HEK293 (cell line): Measurements from ENCODE around the gene EQTN.

Source experiments
- OVOL3 ChIP-seq: fragments of 450-650 bp; formaldehyde crosslinking; IDR thresholded peaks from 2 replicates; pipeline ENCODE4 v1.5.1; 2016; ENCODE audit warnings: missing biosample characterization, missing genetic modification characterization
- TCF7L2 ChIP-seq: IDR thresholded peaks from 2 replicates; pipeline ENCODE4 v1.6.1; 2011; ENCODE audit warnings: low read depth, mild to moderate bottlenecking, inconsistent platforms, low read length, moderate library complexity, borderline replicate concordance
- ZNF274 ChIP-seq, 2 experiments: fragments of 200-500 bp in 1 of 2; fragments of 450-650 bp in 1 of 2; sonication (Bioruptor generic) in 1 of 2; formaldehyde crosslinking in 1 of 2; IDR thresholded peaks; 2 replicates each; pipeline versions ENCODE4 v1.5.1 to v1.6.1; 2014 to 2016; ENCODE audit warnings: borderline replicate concordance in 1 of 2, inconsistent platforms in 1 of 2, low read length in 1 of 2, missing biosample characterization in 1 of 2, missing genetic modification characterization in 1 of 2
- ZNF324 ChIP-seq: fragments of 450-650 bp; formaldehyde crosslinking; IDR thresholded peaks from 2 replicates; pipeline ENCODE4 v1.5.1; 2016; ENCODE audit warnings: missing biosample characterization, missing genetic modification characterization
- ZNF391 ChIP-seq: fragments of 450-650 bp; formaldehyde crosslinking; IDR thresholded peaks from 2 replicates; pipeline ENCODE4 v1.5.1; 2016; ENCODE audit warnings: low read depth, missing biosample characterization, missing genetic modification characterization, borderline replicate concordance
- ZNF660 ChIP-seq: fragments of 450-650 bp; IDR thresholded peaks from 2 replicates; pipeline ENCODE4 v1.5.1; 2018; ENCODE audit warnings: missing biosample characterization, mild to moderate bottlenecking, missing genetic modification characterization
- ZNF785 ChIP-seq: fragments of 450-650 bp; formaldehyde crosslinking; IDR thresholded peaks from 2 replicates; pipeline ENCODE4 v1.5.1; 2016; ENCODE audit warnings: missing biosample characterization, missing genetic modification characterization
- ZNF830 ChIP-seq: fragments of 450-650 bp; IDR thresholded peaks from 2 replicates; pipeline ENCODE4 v1.5.0; 2018; ENCODE audit warnings: missing biosample characterization, missing genetic modification characterization, low read depth, mild to moderate bottlenecking, moderate library complexity
- TF ChIP-seq, protein P1 (sequence below): fragments of 450-650 bp; formaldehyde crosslinking; IDR thresholded peaks from 2 replicates; pipeline ENCODE4 v1.5.1; 2016; ENCODE audit warnings: missing biosample characterization, missing genetic modification characterization
- TF ChIP-seq, protein P2 (sequence below): fragments of 450-650 bp; formaldehyde crosslinking; IDR thresholded peaks from 2 replicates; pipeline ENCODE4 v1.5.1; 2016; ENCODE audit warnings: missing biosample characterization, missing genetic modification characterization, low read depth
- TF ChIP-seq, protein P3 (sequence below): fragments of 450-650 bp; formaldehyde crosslinking; IDR thresholded peaks from 2 replicates; pipeline ENCODE4 v1.5.1; 2016; ENCODE audit warnings: missing biosample characterization, missing genetic modification characterization

DNA sequence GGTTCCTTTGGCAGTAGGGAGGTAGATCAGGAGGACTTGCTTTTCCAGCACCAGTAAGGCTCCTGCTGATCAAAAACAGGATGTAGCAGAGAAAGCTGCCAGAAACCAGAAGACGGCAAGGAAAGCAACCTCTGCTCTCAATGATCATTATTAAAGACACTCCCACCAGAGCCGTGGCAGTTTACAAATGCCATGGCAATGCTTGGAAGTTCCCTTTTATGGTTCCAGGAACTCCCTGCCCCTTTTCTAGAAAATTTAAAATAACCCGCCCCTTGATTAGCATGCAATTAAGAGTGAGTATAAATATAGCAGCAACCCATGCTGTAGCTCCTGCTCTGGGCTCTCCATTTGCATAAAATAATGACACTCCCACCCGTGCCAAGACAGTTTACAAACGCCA, 16.1 kb downstream of the EQTN start:
- no peak for TF ChIP-seq ZNF785 (tag by site-specific recombination)
- TF ChIP-seq TCF7L2 = no peak
- TF ChIP-seq ZNF274 (IDR thresholded peaks at IDR 0.05; ENCODE audit: low read length) = no peak
- no peak for TF ChIP-seq ZNF274 (tag by site-specific recombination; IDR thresholded peaks at IDR 0.05; ENCODE audit: borderline replicate concordance)
- TF ChIP-seq, protein P1, sequence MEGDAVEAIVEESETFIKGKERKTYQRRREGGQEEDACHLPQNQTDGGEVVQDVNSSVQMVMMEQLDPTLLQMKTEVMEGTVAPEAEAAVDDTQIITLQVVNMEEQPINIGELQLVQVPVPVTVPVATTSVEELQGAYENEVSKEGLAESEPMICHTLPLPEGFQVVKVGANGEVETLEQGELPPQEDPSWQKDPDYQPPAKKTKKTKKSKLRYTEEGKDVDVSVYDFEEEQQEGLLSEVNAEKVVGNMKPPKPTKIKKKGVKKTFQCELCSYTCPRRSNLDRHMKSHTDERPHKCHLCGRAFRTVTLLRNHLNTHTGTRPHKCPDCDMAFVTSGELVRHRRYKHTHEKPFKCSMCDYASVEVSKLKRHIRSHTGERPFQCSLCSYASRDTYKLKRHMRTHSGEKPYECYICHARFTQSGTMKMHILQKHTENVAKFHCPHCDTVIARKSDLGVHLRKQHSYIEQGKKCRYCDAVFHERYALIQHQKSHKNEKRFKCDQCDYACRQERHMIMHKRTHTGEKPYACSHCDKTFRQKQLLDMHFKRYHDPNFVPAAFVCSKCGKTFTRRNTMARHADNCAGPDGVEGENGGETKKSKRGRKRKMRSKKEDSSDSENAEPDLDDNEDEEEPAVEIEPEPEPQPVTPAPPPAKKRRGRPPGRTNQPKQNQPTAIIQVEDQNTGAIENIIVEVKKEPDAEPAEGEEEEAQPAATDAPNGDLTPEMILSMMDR (tag by site-specific recombination) = no peak
- no peak for TF ChIP-seq ZNF830 (tag by site-specific recombination)
- TF ChIP-seq, protein P2, sequence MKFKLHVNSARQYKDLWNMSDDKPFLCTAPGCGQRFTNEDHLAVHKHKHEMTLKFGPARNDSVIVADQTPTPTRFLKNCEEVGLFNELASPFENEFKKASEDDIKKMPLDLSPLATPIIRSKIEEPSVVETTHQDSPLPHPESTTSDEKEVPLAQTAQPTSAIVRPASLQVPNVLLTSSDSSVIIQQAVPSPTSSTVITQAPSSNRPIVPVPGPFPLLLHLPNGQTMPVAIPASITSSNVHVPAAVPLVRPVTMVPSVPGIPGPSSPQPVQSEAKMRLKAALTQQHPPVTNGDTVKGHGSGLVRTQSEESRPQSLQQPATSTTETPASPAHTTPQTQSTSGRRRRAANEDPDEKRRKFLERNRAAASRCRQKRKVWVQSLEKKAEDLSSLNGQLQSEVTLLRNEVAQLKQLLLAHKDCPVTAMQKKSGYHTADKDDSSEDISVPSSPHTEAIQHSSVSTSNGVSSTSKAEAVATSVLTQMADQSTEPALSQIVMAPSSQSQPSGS (tag by site-specific recombination) = no peak
- TF ChIP-seq OVOL3 = no peak
- TF ChIP-seq ZNF660 = no peak
- no peak for TF ChIP-seq ZNF324 (tag by site-specific recombination)
- TF ChIP-seq, protein P3, sequence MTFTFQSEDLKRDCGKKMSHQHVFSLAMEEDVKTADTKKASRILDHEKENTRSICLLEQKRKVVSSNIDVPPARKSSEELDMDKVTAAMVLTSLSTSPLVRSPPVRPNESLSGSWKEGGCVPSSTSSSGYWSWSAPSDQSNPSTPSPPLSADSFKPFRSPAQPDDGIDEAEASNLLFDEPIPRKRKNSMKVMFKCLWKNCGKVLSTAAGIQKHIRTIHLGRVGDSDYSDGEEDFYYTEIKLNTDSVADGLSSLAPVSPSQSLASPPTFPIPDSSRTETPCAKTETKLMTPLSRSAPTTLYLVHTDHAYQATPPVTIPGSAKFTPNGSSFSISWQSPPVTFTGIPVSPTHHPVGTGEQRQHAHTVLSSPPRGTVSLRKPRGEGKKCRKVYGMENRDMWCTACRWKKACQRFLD (tag by site-specific recombination) = no peak
- no peak for TF ChIP-seq ZNF391
